Measurements from ENCODE around the gene MRPL4. TPM values are rescaled to one million over a fixed set of nuclear protein-coding genes. Genes with fewer than 3 reads are reported as not detected.
A peak's percentile ranks its signal among the peaks of the same experiment; 100 is the strongest.

The MRPL4 gene
- total RNA-seq, result 10 to 100 TPM; 44.1 to 89.6 (median 62.5) TPM

DNA sequence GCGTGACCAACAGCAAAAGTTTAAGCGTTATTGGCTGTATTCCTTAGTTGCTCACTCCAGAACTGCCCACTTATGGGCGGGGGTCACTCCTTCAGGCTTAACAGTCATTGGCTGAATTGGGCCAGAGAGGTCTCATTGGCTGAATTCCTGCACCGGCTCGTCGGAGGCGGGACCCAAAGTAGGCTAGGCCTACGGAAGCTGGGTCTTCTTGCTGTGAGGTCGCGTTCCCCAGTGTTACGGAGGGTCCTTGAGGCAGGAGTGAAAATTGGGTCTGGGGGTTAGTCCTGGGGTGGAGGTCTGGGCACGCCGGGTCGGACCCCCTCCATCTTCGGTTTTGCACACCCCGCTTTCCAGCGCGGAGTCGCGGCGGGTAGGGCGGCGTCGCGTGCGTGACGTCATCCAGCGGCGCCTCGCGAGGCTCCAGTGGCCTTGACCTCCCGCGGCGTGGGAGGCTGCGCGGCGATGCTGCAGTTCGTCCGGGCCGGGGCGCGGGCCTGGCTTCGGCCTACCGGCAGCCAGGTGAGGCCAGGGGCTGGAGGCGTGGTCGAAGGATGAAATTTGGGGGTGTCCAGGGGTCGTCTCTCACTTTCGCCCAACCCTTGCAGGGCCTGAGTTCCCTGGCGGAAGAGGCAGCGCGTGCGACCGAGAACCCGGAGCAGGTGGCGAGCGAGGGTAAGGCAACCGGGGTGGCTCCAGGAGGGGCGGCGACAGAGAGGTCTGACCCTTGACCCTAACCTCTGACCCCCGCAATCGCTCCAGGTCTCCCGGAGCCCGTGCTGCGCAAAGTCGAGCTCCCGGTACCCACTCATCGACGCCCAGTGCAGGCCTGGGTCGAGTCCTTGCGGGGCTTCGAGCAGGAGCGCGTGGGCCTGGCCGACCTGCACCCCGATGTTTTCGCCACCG, at the start of gene MRPL4:
Gene MRPL4 (plus strand): TSS at position 423 of the 903 bp plus-strand sequence. CDS start 40 bp downstream, at position 463.
- 0% methylated on average over 1 to 42 of the region's 77 CpGs for WGBS, 2 donors (ENCODE audit: low coverage in 1 of 2)
- Histone ChIP-seq H3K4me1 (peaks cover 6 to 22% (median 18%) of the 10 kb centered on the region in 4 donors), H3K9me3 (no peaks in the 10 kb centered on the region), H3K36me3 (peaks cover 0 to 19% (median 0%) of the 10 kb centered on the region in 4 donors), H3K27me3 (no peaks in the 10 kb centered on the region), H3K27ac (peak within 1 kb of the TSS; percentile 87 to 91 (median 88)), H3K4me3 (peak within 1 kb of the TSS; percentile 63 to 87 (median 80))
- intact Hi-C loops (cut with DNase I; ENCODE audit: low total_unique reads) (no loop called here), in situ Hi-C loops (cut with MboI; ENCODE audit: low pct_ligation_motif_present in 1 of 4, low pct_unique_long_range_greater_than_20kb in 1 of 4, low sequenced_read_pairs in 3 of 4) (no loop called here)
- TF ChIP-seq POLR2AphosphoS5 (IDR thresholded peaks at IDR 0.05) (peak; percentile 54 to 92 (median 90)), EP300 (IDR thresholded peaks at IDR 0.05; ENCODE audit: low read depth) (no peak), CTCF (IDR thresholded peaks at IDR 0.05) (peak in 2 of 5 experiments; percentile 22 to 35), POLR2A (IDR thresholded peaks at IDR 0.05) (peak; percentile 69)
- peak; percentile 96 for DNase-seq

DNA sequence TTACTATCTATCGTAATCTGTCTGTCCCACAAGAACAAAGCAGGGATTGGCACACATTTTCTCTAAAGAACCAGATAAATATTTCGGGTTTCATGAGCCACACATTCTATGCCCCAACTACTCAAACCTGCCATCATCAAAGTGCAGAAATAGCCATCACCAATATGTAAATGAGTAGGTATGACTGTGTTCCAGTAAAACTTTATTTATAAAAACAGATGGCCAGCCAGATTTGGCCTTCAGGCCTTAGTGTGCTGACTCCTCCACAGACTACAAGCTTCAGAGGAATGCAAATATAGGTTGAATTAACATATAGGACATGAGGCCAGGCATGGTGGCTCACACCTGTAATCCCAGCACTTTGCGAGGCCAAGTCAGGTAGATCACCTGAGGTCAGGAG, 48.3 kb upstream of the MRPL4 start:
- no peak overlapping the region for H3K4me3 ChIP-seq
- in situ Hi-C loops (cut with MboI; ENCODE audit: low pct_ligation_motif_present in 1 of 4, low pct_unique_long_range_greater_than_20kb in 1 of 4, low sequenced_read_pairs in 3 of 4), result no loop called here
- intact Hi-C loops (cut with DNase I; ENCODE audit: low total_unique reads), result no loop called here
- whole genome bisulfite sequencing, 2 donors (ENCODE audit: low coverage in 1 of 2), result 92 to 100% methylated on average over 1 to 3 of the region's 3 CpGs
- no peak for DNase-seq
- no peak for TF ChIP-seq EP300 (IDR thresholded peaks at IDR 0.05; ENCODE audit: low read depth)
- no peaks in the 10 kb centered on the region for H3K27me3 ChIP-seq
- no peaks in the 10 kb centered on the region for H3K9me3 ChIP-seq
- H3K36me3 ChIP-seq, result no peaks in the 10 kb centered on the region
- H3K27ac ChIP-seq, result no peak overlapping the region
- H3K4me1 ChIP-seq, result no peaks in the 10 kb centered on the region

DNA sequence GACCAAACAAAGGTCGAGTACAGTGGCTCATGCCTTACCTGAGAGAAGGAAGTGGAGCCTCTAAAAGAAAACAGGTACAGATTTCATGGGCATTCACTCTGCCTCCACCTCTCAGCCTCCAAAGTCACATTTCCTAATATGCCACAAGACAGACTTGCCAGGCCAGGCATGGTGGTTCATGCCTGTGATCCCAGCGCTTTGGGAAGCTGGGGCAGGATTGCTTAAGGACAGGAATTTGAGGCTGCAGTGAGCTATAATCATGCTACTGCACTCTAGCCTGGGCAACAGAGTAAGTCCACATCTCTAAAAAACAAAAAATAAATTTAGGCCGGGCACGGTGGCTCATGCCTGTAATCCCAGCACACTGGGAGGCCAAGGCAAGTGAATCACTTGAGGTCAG, 46.4 kb upstream of the MRPL4 start:
- WGBS, 2 donors (ENCODE audit: low coverage in 1 of 2), result 93 to 100% methylated on average over 1 to 4 of the region's 4 CpGs
- intact Hi-C loops (cut with DNase I; ENCODE audit: low total_unique reads), result no loop called here
- no peak overlapping the region for H3K4me3 ChIP-seq
- TF ChIP-seq POLR2A (IDR thresholded peaks at IDR 0.05) (no peak), CTCF (IDR thresholded peaks at IDR 0.05) (no peak), POLR2AphosphoS5 (IDR thresholded peaks at IDR 0.05) (no peak), EP300 (IDR thresholded peaks at IDR 0.05; ENCODE audit: low read depth) (no peak)
- no peaks in the 10 kb centered on the region for H3K36me3 ChIP-seq
- no peaks in the 10 kb centered on the region for H3K9me3 ChIP-seq
- in situ Hi-C loops (cut with MboI; ENCODE audit: low pct_ligation_motif_present in 1 of 4, low pct_unique_long_range_greater_than_20kb in 1 of 4, low sequenced_read_pairs in 3 of 4), result no loop called here
- H3K4me1 ChIP-seq, result no peaks in the 10 kb centered on the region
- H3K27ac ChIP-seq, result no peak overlapping the region
- no peaks in the 10 kb centered on the region for H3K27me3 ChIP-seq
- DNase-seq, result no peak

- H3K4me1 ChIP-seq, result no peaks in the 10 kb centered on the region
- DNase-seq, result no peak
- H3K4me3 ChIP-seq, result no peak overlapping the region
- H3K27ac ChIP-seq, result no peak overlapping the region
- H3K36me3 ChIP-seq, result no peaks in the 10 kb centered on the region
- in situ Hi-C loops (cut with MboI; ENCODE audit: low pct_ligation_motif_present in 1 of 4, low pct_unique_long_range_greater_than_20kb in 1 of 4, low sequenced_read_pairs in 3 of 4), result no loop called here
- intact Hi-C loops (cut with DNase I; ENCODE audit: low total_unique reads), result no loop called here
- H3K27me3 ChIP-seq, result no peaks in the 10 kb centered on the region
- TF ChIP-seq POLR2AphosphoS5 (IDR thresholded peaks at IDR 0.05) (no peak), POLR2A (IDR thresholded peaks at IDR 0.05) (no peak), EP300 (IDR thresholded peaks at IDR 0.05; ENCODE audit: low read depth) (no peak)
- WGBS, 2 donors (ENCODE audit: low coverage in 1 of 2), result 61 to 89% methylated on average over 3 to 10 of the region's 10 CpGs
- no peaks in the 10 kb centered on the region for H3K9me3 ChIP-seq
These were observed 45.7 kb upstream of the MRPL4 start for GRCh38 chr19:10206226-10206885.

- no peak for TF ChIP-seq CTCF (IDR thresholded peaks at IDR 0.05)
- no peaks in the 10 kb centered on the region for H3K36me3 ChIP-seq
- no peaks in the 10 kb centered on the region for H3K4me1 ChIP-seq
- DNase-seq, result no peak
- H3K27me3 ChIP-seq, result no peaks in the 10 kb centered on the region
- in situ Hi-C loops (cut with MboI; ENCODE audit: low pct_ligation_motif_present in 1 of 4, low pct_unique_long_range_greater_than_20kb in 1 of 4, low sequenced_read_pairs in 3 of 4), result no loop called here
- no peaks in the 10 kb centered on the region for H3K9me3 ChIP-seq
- WGBS, 2 donors (ENCODE audit: low coverage in 1 of 2), result 100% methylated on average over 1 of the region's 1 CpG; no CpG with 5 or more reads in 1 of the 2 donors
- intact Hi-C loops (cut with DNase I; ENCODE audit: low total_unique reads), result no loop called here
- no peak overlapping the region for H3K4me3 ChIP-seq
- H3K27ac ChIP-seq, result no peak overlapping the region
These were observed 45.0 kb upstream of the MRPL4 start for GRCh38 chr19:10207026-10207425.
